Cardiac fibroblast (primary cell): Measurements from ENCODE around the gene SLC29A3.

Experiments
- DNase-seq, 2 donors: peaks; one replicate each; pipeline versions ENCODE4 v3.0.0 to v3.0.0-alpha.2; 2010; ENCODE audit warnings: low read depth in 2 of 2
- H3K4me3 ChIP-seq, 2 donors: replicated peaks in 1 of 2; 1 replicate in 1 of 2; 2 replicates in 1 of 2; pipeline ENCODE4 v1.5.1; 2011; ENCODE audit warnings: low read depth in 2 of 2, low read length in 2 of 2, mild to moderate bottlenecking in 2 of 2, moderate library complexity in 1 of 2
- CTCF ChIP-seq: IDR thresholded peaks from one replicate; pipeline ENCODE4 v1.5.1; 2011; ENCODE audit warnings: low read depth, mild to moderate bottlenecking, low read length, inconsistent platforms

SLC29A3 gene

GRCh38 chr10:71349406-71349805 lies 30.3 kb downstream of the SLC29A3 start:
- no peak overlapping the region for H3K4me3 ChIP-seq
- DNase-seq = peak in 1 of 2 donors; percentile 4
- TF ChIP-seq CTCF = no peak

DNA sequence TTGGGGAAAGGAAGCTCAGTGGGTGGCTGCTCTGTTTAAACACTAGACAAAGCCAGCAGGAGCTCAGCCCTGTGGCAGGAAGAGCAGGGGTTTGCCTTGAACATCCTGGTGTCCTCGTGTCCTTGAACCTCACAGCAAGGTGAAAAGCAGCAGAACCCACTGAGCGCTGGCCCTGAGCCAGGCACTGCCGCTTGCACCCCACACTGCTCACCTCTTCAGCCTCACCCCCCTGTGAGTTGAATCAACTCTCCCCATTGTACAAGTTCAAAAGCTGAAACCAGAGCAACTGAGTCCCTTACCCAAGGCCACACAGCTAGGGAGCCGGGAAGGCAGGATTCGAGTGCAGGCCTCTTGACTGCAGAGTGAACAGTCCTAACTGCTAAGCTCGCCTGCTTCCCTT lies 32.0 kb downstream of the SLC29A3 start:
- no peak for TF ChIP-seq CTCF
- no peak overlapping the region for H3K4me3 ChIP-seq
- DNase-seq = no peak

DNA sequence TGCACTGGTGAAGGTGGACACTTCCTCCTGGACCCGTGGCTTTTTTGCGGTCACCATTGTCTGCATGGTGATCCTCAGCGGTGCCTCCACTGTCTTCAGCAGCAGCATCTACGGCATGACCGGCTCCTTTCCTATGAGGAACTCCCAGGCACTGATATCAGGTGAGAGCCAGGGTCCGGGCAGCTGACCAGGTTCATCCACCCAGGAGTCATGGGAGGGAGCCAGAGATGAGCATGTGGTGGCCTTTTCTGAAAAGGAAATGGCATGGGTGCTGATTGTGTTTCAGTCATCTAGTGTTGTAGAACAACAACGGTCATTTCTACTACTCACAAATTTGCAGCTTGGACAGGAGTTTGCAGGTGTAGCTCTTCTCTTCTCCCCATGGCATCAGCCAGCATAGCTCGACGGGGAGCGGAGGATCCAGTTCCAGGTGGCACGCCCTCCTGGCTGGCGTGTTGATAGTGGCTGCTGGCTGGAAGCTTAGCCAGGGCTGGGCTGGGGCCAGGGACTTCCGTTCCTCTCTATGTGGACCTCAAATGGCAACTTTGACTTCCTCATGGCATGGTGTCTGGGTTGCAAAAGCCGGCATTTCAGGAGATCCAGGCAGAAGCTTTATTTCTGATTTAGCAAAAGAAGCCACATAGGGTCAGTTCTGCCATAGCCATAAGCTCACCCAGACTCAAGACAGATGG lies 32.7 kb downstream of the SLC29A3 start:
- no peak for DNase-seq
- no peak overlapping the region for H3K4me3 ChIP-seq
- no peak for TF ChIP-seq CTCF

GRCh38 chr10:71353639-71354038 lies 34.6 kb downstream of the SLC29A3 start:
- DNase-seq = no peak
- H3K4me3 ChIP-seq = no peak overlapping the region
- no peak for TF ChIP-seq CTCF

- DNase-seq = peak in 1 of 2 donors; percentile 24
- no peak overlapping the region for H3K4me3 ChIP-seq
- no peak for TF ChIP-seq CTCF
Measured at GRCh38 chr10:71354776-71355175, 35.7 kb downstream of the SLC29A3 start.

DNA sequence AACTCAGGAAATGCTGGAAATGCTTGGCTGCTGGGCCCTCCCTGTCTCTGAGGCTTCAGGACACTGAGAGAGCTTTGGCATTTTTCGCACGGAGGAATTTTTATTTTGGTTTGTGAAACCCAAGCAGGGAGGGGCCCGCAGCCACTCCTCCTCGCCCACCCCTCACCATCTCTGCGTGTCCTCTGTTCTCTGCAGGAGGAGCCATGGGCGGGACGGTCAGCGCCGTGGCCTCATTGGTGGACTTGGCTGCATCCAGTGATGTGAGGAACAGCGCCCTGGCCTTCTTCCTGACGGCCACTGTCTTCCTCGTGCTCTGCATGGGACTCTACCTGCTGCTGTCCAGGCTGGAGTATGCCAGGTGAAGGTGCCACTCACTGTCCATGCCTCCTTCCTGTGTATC lies 36.8 kb downstream of the SLC29A3 start:
- DNase-seq = no peak
- no peak for TF ChIP-seq CTCF
- H3K4me3 ChIP-seq = no peak overlapping the region

DNA sequence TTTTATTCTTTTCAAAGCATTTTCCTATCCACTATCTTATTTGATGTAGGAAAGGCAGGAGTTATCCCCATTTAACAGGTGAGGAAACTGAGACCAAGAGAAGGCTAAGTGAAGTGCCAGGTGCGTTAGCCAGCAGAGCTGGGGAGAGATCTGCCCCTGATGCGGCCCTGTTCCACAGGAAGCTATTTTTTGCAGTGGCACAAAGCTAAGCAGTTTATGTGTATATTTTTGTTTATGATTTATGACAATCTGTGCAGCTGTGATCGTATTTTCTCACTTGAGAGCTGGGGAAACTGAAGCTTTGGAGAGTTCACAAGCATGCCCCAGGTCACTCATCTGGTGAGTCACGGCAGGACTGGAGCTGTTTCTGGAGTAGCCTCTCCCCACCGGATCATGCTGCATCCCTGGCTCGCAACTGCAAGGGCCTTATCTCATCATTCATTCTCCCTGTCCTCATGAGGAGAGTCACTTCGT lies 38.8 kb downstream of the SLC29A3 start:
- no peak for TF ChIP-seq CTCF
- no peak overlapping the region for H3K4me3 ChIP-seq
- DNase-seq = peak in 1 of 2 donors; percentile 29
